K562 treated with DMSO at 1 percent for 12 hours (cell line): ENCODE measurements around the gene DIRAS2. TPM values are rescaled to one million over a fixed set of nuclear protein-coding genes. Genes with fewer than 3 reads are reported as not detected.

Experiments used
- total RNA-seq: library from RNA; unstranded; fragments of 300-600 nt; gene quantifications from 2 replicates; pipeline ENCODE4 v1.2.3, GENCODE V29; 2022; ENCODE audit not compliant: insufficient read depth

Gene DIRAS2
- total RNA-seq = not detected in 2 replicates

DNA sequence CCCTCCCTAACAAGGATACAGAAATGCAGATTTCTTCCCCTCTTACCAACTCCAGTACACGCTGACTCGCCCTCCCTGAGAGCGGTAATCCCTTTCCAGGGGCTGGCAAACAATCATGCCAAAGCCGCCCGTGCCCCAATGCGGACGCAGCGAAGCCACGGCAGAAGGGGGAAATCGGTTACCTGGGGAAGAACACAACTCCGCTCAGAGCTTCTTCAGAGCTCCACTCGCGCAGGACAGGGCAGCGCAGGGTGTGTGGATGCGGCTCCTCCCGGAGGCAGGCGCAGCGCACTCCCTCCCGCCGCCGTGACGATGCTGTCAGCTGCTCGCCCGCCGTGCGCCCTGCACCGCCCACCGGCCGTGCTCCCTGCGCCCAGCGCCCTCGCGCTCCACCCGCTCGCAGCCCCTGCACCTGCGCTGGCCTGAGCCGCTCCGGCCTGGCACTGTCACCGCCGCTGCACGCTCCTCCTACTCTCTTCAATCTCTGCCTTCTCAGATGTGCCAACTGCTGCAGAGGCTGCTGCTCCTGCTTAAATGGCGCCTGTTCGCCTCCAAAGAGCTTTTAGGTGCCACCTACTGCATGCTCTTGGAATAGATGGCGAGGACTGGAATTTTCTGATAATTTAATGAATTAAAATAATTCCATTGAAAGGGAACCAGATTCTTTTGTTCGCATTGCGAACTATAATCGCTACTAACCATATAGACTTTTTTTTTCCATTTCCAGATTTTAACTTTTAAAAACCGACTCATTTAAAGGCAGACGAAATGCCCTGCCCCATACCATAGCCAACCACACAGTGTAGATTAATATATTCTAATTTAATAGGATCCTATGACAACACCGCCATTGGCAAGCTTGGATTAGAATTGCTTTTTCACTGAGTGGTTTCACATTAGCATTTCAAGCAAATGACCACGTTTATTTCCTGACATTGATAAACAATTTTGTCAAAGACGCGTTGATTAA is at the start of gene DIRAS2:
TSS of gene DIRAS2 (minus strand) at position 255 of the 970 bp plus-strand sequence. CDS start 28,997 bp downstream, outside the sequence.

Other genes starting within 250 kb of the DIRAS2 start
- gene SYK, start 159.0 kb upstream of the DIRAS2 start, total RNA-seq = 10.9 and 25.1 TPM in 2 replicates